Vagina (tissue), 2 donors: ENCODE data around the gene GPR62. TPM values are rescaled to one million over a fixed set of nuclear protein-coding genes. Genes with fewer than 3 reads are reported as not detected.
A peak's percentile ranks its signal among the peaks of the same experiment; 100 is the strongest.

Experiments
- DNase-seq, 2 donors: peaks; one replicate each; pipeline ENCODE4 v3.0.0-alpha.2; 2017; ENCODE audit errors: extremely low spot score in 2 of 2
- H3K27ac ChIP-seq: fragments of 200-600 bp; sonication (generic); one replicate; pipeline ENCODE4 v1.5.1; 2019
- H3K27me3 ChIP-seq: fragments of 200-600 bp; sonication (generic); one replicate; pipeline ENCODE4 v1.5.1; 2019
- H3K36me3 ChIP-seq, 2 donors: fragments of 200-600 bp; sonication (generic); one replicate each; pipeline ENCODE4 v1.5.1; 2017 to 2019
- H3K4me1 ChIP-seq: fragments of 200-600 bp; sonication (generic); one replicate; pipeline ENCODE4 v1.5.1; 2019
- H3K4me3 ChIP-seq, 2 donors: fragments of 200-600 bp; sonication (generic); 1 replicate in 1 of 2; 2 replicates in 1 of 2; pipeline ENCODE4 v1.5.1; 2016 to 2019
- H3K9me3 ChIP-seq: fragments of 200-600 bp; sonication (generic); one replicate; pipeline ENCODE4 v1.5.1; 2019
- CTCF ChIP-seq, 3 experiments: fragments of 450-650 bp in 2 of 3; fragments of 200-600 bp in 1 of 3; sonication (generic) in 1 of 3; IDR thresholded peaks; one replicate each; pipeline ENCODE4 v1.5.1; 2017 to 2019; ENCODE audit warnings: antibody characterized with exemption in 3 of 3, mild to moderate bottlenecking in 2 of 3, moderate library complexity in 2 of 3
- POLR2A ChIP-seq, 2 donors: fragments of 450-650 bp; IDR thresholded peaks; one replicate each; pipeline ENCODE4 v1.6.1; 2017; ENCODE audit warnings: antibody characterized with exemption in 2 of 2, mild to moderate bottlenecking in 2 of 2, moderate library complexity in 2 of 2
- POLR2AphosphoS5 ChIP-seq, 2 donors: sonication (generic); formaldehyde crosslinking; IDR thresholded peaks; one replicate each; pipeline ENCODE4 v1.9.0; 2017; ENCODE audit warnings: antibody characterized with exemption in 2 of 2, mild to moderate bottlenecking in 2 of 2, low read depth in 1 of 2; ENCODE audit not compliant: insufficient read depth in 1 of 2
- intact Hi-C: fragments of 100-400 bp; cut with DNase I; formaldehyde crosslinking; loops from one replicate; pipeline ENCODE4 v1.15.1; 2023
- total RNA-seq: library from RNA; depleted of rRNA; stranded (reverse); fragments of >200 nt; gene quantifications from one replicate; pipeline ENCODE4 v1.2.3, GENCODE V29; 2016

The GPR62 gene
- total RNA-seq, 1 donor from 2014 or later, result not detected

- DNase-seq, result no peak
- Histone ChIP-seq H3K9me3 (no peaks in the 10 kb centered on the region), H3K4me1 (peaks cover 43% of the 10 kb centered on the region), H3K27me3 (no peaks in the 10 kb centered on the region), H3K36me3 (no peaks in the 10 kb centered on the region), H3K4me3 (no peak overlapping the region), H3K27ac (no peak overlapping the region)
- intact Hi-C loops, result no loop called here
- TF ChIP-seq POLR2AphosphoS5 (IDR thresholded peaks at IDR 0.05; ENCODE audit: insufficient read depth in 1 of 2, low read depth in 1 of 2), result no peak
- no peak for TF ChIP-seq POLR2A (IDR thresholded peaks at IDR 0.05)
- TF ChIP-seq CTCF (IDR thresholded peaks at IDR 0.05), result no peak
Observed at GRCh38 chr3:51978143-51978502, 22.9 kb downstream of the GPR62 start.

- no peak for TF ChIP-seq POLR2A (IDR thresholded peaks at IDR 0.05)
- TF ChIP-seq POLR2AphosphoS5 (IDR thresholded peaks at IDR 0.05; ENCODE audit: insufficient read depth in 1 of 2, low read depth in 1 of 2), result no peak
- TF ChIP-seq CTCF (IDR thresholded peaks at IDR 0.05), result no peak
- intact Hi-C loops, result no loop called here
- DNase-seq, result no peak
- Histone ChIP-seq H3K27ac (no peak overlapping the region), H3K9me3 (no peaks in the 10 kb centered on the region), H3K27me3 (no peaks in the 10 kb centered on the region), H3K4me3 (no peak overlapping the region), H3K36me3 (no peaks in the 10 kb centered on the region), H3K4me1 (peaks cover 35% of the 10 kb centered on the region)
Observed at GRCh38 chr3:51980253-51980652, 25.1 kb downstream of the GPR62 start.

GRCh38 chr3:51982352-51982837 is 27.2 kb downstream of the GPR62 start:
- H3K36me3 ChIP-seq, result no peaks in the 10 kb centered on the region
- H3K4me3 ChIP-seq, result peak overlapping the region; percentile 53 to 60
- no peak for DNase-seq
- no peaks in the 10 kb centered on the region for H3K27me3 ChIP-seq
- intact Hi-C loops, result no loop called here
- H3K9me3 ChIP-seq, result no peaks in the 10 kb centered on the region
- no peak for TF ChIP-seq POLR2A (IDR thresholded peaks at IDR 0.05)
- peak in 1 of 3 experiments; percentile 21 for TF ChIP-seq CTCF (IDR thresholded peaks at IDR 0.05)
- H3K4me1 ChIP-seq, result peaks cover 28% of the 10 kb centered on the region
- peak overlapping the region; percentile 91 for H3K27ac ChIP-seq

GRCh38 chr3:51982838-51983577 is 27.8 kb downstream of the GPR62 start, which contains the start of gene ACY1:
Gene ACY1, plus strand, starts transcription at chr3:51983535. Its CDS starts 530 bp downstream, at chr3:51984065.
- TF ChIP-seq POLR2A (IDR thresholded peaks at IDR 0.05), result peak in 1 of 2 donors; percentile 38
- TF ChIP-seq CTCF (IDR thresholded peaks at IDR 0.05), result no peak
- TF ChIP-seq POLR2AphosphoS5 (IDR thresholded peaks at IDR 0.05; ENCODE audit: insufficient read depth in 1 of 2, low read depth in 1 of 2), result peak in 1 of 2 donors; percentile 79
- Histone ChIP-seq H3K27me3 (no peaks in the 10 kb centered on the region), H3K4me3 (peak within 1 kb of the TSS; percentile 53 to 60), H3K9me3 (no peaks in the 10 kb centered on the region), H3K27ac (peak within 1 kb of the TSS; percentile 91), H3K4me1 (peaks cover 28% of the 10 kb centered on the region), H3K36me3 (no peaks in the 10 kb centered on the region)
- no peak for DNase-seq
- intact Hi-C loops, result no loop called here

GRCh38 chr3:51983578-51984268 is 28.5 kb downstream of the GPR62 start:
- Histone ChIP-seq H3K27ac (peak overlapping the region; percentile 91), H3K27me3 (no peaks in the 10 kb centered on the region), H3K4me1 (peaks cover 28% of the 10 kb centered on the region), H3K9me3 (no peaks in the 10 kb centered on the region), H3K4me3 (peak overlapping the region; percentile 53 to 60), H3K36me3 (no peaks in the 10 kb centered on the region)
- no peak for TF ChIP-seq CTCF (IDR thresholded peaks at IDR 0.05)
- intact Hi-C loops, result no loop called here
- DNase-seq, result no peak
